Fibroblast of the conjunctiva (primary cell): ENCODE results near the gene VSTM1.
"Not testable (repeated sequence)": the region's sequence is repeated elsewhere in the genome, so short reads cannot be mapped to it uniquely, and the experiment has no call there.

Experiments
- DNase-seq: peaks from one replicate; pipeline ENCODE4 v3.0.0-alpha.2; 2010; ENCODE audit warnings: low read depth

The VSTM1 gene

GRCh38 chr19:54073829-54074228 is 10.1 kb upstream of the VSTM1 start:
- no peak for DNase-seq

DNA sequence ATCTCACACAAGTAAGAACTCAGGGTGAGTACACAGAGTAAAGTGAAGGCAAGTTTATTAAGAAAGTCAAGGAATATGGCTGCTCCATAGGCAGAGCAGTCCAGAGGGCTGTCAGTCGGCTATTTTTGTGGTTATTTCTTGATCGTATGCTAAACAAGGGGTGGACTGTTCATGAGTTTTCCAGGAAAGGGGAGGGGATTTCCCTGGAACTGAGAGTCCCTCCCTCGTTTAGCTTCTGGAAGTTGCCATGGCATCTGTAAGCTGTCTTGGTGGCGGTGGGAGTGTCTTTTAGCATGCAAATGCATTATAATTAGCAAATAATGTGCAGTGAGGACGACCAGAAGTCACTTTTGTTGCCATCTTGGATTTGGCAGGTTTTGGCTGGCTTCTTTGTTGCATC is 5.8 kb upstream of the VSTM1 start:
- DNase-seq, result no peak

GRCh38 chr19:54062643-54063042 is 1.1 kb downstream of the VSTM1 start:
- no peak for DNase-seq

DNA sequence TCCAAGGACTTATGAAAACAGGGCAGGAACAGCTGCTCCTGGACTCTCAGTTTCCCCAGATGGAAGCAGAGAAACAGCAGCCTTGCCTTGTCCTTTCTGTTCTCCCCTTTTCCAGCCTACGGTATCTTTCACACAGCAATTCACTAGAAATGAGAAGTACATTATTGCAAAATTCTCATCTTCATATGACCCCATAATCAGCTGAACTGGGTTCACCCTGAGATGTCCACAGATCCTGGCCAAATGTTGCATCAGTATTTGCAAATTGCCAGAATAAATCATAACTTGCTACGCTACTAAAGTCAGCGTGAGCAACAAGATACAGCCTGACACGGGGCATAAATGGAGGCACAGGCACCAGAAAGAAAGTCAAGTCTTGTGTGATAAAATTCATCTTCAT is 16.1 kb downstream of the VSTM1 start:
- DNase-seq, result no peak

DNA sequence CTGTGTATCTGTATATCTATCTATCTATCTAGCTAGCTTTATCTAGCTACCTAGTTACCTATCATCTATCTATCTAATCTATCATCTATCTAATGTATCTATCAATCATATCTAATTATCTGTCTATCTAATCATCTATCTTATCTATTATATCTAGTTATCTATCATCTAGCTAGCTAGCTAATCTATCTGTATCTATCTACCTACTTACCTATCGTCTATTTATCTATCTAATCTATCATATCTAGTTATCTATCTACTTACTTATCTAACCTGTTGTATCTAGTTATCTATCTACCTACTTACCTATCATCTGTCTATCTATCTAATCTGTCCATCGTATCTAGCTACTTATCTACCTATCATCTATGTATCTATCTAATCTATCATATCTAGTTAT is 17.9 kb downstream of the VSTM1 start:
- DNase-seq, result no peak

DNA sequence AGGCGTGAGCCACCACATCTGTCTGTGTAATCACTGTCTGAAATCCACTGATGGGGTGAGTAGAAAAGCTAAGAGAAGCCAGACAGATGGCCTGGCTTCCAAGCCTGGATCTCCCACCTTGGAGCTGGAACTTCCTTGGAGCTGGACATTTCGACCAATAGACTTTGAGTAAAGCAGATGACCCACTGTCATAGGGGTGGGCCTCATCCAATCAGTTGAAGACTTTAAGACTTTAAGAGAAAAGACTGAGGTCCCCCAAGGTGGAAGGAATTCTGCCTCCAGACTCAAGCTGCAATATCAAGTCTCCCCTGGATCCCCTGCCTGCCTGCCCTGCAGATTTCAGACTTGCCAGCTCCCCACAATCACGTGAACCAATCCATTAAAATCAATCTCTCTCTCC is 20.7 kb downstream of the VSTM1 start:
- DNase-seq, result no peak

GRCh38 chr19:54041969-54042606 is 21.6 kb downstream of the VSTM1 start:
- DNase-seq, result no peak

DNA sequence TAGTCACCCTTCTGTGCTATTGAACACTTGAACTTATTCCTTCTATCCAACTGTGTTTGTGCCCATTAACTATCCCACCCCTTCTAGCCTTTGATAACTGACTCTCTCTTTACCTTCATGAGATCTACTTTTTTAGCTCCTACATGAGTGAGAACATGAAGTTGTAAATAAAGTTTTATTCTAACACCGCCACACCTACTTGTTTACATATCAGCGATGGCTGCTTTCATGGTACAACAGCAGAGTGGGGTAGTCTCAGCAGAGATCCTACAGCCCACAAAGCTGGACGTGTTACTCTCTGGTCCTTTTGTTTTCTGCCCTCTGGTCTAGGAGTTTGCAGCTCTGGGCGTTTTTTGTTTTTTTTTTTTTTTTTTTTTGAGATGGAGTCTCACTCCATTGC is 23.7 kb downstream of the VSTM1 start:
- no peak for DNase-seq

DNA sequence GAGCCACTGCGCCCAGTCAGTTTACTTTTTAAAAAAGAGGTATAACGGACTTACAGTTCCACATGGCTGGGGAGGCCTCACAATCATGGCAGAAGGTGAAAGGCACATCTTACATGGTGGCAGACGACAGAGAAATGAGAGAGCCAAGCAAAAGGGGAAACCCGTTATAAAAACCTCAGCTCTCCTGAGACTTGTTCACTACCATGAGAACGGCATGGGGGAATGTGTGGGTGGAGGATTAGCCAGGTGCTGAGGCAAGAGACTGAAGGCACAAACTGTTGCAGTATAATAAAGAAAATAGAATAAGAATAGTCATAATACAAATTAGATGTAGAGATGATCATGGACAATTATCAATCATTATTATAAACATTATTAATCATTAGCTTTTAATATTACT is 27.2 kb downstream of the VSTM1 start:
- not testable (repeated sequence) for DNase-seq

DNA sequence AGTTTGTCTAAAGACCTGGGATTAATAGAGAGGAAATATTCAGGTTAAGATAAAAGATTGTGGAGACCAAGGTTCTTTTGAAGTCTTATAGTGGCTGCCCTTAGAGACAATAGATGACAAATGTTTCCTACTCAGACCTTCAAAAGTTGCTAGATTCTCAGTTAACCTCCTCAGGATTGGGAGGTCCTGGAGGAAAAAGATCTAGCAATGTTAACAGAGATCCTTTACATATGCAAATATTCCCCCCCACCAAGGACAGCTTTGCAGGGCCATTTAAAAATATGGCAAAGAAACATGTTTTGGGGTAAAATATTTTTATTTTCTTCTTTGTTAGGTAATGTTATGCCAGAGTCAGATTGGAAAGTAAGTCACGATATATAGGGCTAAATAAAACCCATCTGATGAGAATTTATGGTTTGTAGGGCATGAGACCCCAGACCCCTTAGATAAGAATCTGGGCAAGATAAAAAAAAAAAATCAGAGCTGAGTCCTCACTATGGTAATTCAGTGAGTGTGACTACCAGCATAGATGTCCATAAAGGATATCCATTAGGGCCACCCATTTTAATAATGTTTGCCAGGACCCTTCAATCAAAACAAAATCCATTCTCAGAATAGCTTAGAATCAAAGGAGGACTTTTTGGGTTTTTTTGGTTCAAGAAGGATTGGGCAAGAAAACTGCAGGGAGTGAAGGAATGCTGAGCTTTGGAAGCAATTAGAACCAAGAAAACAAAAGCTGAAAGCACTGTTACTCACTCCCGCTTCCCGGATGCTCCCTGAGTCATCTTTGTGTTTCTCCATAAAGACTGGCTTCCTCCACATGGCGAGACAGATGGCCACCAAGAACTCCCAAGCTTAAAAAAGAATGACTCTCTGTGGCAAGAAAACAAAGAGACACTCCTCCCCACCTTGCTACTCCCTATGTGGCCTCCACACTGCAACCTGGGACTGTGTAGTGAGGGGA is 28.2 kb downstream of the VSTM1 start:
- peak; percentile 62 for DNase-seq

- no peak for DNase-seq
Observed at GRCh38 chr19:54030895-54031586, 32.7 kb downstream of the VSTM1 start.

GRCh38 chr19:54029930-54030490 is 33.7 kb downstream of the VSTM1 start:
- peak; percentile 27 for DNase-seq

GRCh38 chr19:54029301-54029700 is 34.4 kb downstream of the VSTM1 start:
- no peak for DNase-seq

- DNase-seq, result no peak
Observed at GRCh38 chr19:54026656-54027055, 37.0 kb downstream of the VSTM1 start.

DNA sequence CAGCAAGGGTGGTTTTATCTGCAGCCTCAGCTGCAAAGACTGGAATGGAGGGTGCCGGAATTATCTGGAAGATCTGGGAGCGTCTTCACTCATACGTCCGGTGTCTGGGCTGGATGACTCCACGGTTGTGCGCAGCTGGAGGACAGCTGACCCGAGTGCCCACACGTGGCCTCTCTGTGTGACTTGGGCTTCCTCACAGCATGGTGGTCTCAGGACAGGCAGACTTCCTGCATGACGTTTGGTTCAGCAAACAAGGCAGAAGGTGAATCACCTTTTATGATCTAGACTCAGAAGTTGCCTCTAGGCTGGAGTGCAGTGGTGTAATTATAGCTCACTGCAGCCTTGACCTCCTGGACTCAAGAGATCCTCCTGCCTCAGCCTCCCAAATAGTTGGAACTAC is 39.0 kb downstream of the VSTM1 start:
- DNase-seq, result no peak

GRCh38 chr19:54023191-54023590 is 40.5 kb downstream of the VSTM1 start:
- no peak for DNase-seq

DNA sequence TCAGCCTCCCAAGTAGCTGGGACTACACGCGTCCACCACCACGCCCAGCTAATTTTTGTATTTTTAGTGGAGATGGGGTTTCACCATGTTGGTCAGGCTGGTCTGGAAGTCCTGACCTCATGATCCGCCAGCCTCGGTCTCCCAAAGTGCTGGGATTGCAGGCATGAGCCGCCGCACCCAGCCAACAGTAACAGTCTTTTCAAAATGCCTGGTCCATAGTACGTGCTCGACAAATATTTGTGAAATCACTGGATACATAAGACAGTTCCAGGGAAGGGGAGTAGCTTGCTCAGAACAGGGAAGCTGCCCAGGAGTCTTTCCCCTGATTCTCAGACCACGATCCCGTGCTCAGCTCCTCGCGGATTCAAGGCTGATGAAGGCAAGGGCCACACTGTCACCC is 41.8 kb downstream of the VSTM1 start:
- DNase-seq, result no peak

DNA sequence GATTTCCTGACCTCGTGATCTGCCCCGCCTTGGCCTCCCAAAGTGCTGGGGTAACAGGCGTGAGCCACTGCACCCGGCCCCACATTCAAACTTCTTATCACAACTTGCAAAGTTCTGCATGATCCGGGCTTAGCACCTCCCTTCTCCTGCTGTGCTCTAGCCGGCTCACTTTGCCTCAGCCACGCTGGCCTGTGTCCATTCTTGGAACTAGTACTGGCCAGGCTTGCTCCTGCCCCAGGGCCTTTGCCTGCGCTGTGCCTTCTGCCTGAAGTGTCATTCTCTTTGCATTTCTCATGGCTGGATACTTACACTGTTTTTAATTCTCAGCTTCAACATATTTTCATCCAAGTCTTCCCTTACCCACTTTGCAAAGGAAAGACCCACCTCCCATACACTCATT is 42.3 kb downstream of the VSTM1 start:
- no peak for DNase-seq

GRCh38 chr19:54017261-54017660 is 46.4 kb downstream of the VSTM1 start:
- DNase-seq, result no peak

DNA sequence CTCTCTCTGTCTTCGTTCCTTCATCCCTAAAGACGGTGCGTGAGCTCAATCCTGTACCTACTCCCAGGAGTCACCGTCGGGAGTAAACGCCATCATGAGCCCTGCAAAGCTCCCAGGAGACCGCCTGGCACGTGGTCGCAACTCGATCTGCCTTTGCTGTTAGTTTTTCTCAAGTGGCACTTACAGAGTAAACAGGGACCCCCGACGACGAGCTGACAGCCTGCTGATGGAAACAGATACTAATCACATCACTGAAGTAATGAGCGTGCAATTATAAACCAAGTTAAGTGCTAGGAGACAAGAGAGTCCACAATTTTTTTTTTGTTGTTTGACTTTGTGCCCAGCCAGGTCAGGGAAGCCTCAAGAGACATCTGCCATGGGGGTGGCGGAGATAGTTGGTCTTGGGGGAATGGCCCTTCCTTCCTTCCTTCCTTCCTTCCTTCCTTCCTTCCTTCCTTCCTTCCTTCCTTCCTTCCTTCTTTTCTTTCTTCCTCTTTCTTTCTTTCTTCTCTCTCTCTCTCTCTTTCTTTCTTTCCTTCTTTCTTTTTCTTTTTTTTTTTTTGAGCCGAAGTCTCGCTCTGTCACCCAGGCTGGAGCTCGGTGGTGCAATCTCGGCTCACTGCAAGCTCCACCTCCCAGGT is 48.7 kb downstream of the VSTM1 start:
- no peak for DNase-seq

DNA sequence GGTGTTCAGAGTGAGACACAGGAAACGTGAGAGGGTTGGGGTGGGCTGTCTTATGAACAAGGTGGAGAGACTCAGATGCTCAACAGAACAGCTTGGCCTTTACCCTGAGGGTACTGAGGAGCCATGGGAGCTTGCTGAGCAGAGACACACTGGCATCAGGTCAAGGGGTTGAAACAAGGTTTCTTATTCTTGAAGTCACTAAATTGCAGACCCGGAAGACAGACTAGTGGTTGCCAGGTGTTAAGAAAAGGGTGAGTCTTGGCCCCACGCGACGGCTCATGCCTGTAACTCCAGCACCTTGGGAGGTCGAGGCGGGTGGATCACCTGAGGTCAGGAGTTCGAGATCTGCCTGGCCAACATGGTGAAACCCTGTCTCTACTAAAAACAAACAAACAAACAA is 49.8 kb downstream of the VSTM1 start:
- DNase-seq, result no peak
